GM19328 (cell line): ENCODE measurements around the gene MFAP4.

Experiments
- ATAC-seq: cut with Tn5 transposase; IDR thresholded peaks from one replicate; pipeline ENCODE4 v1.9.1; 2021; ENCODE audit warnings: mild to moderate bottlenecking, moderate library complexity; ENCODE audit not compliant: unreplicated experiment

MFAP4 gene

GRCh38 chr17:19387921-19388521 lies 1.0 kb upstream of the MFAP4 start:
- ATAC-seq = no peak

- ATAC-seq = no peak
Measured at GRCh38 chr17:19386051-19386929, 700 bp downstream of the MFAP4 start.

- ATAC-seq = no peak
Measured at GRCh38 chr17:19385521-19385983, 1.4 kb downstream of the MFAP4 start.

GRCh38 chr17:19384723-19385391 lies 2.1 kb downstream of the MFAP4 start:
- ATAC-seq = no peak

- ATAC-seq = no peak
Measured at GRCh38 chr17:19383681-19384470, 3.1 kb downstream of the MFAP4 start.

GRCh38 chr17:19382531-19383444 lies 4.2 kb downstream of the MFAP4 start:
- ATAC-seq = no peak

GRCh38 chr17:19381741-19382444 lies 5.1 kb downstream of the MFAP4 start:
- ATAC-seq = no peak

GRCh38 chr17:19381361-19381740 lies 5.6 kb downstream of the MFAP4 start:
- ATAC-seq = no peak

- ATAC-seq = no peak
Measured at GRCh38 chr17:19380481-19381301, 6.3 kb downstream of the MFAP4 start.

- ATAC-seq = no peak
Measured at GRCh38 chr17:19379361-19380065, 7.5 kb downstream of the MFAP4 start.

- peak; percentile 13 for ATAC-seq
Measured at GRCh38 chr17:19378416-19379360, 8.3 kb downstream of the MFAP4 start, which contains the start of gene MAPK7. TSS of gene MAPK7 (plus strand) at chr17:19378498. CDS start at chr17:19378901, 403 bp downstream.

GRCh38 chr17:19377602-19378415 lies 9.2 kb downstream of the MFAP4 start:
- peak; percentile 92 for ATAC-seq

GRCh38 chr17:19376811-19377210 lies 10.2 kb downstream of the MFAP4 start:
- ATAC-seq = no peak

- no peak for ATAC-seq
Measured at GRCh38 chr17:19375732-19376131, 11.3 kb downstream of the MFAP4 start.

- ATAC-seq = no peak
Measured at GRCh38 chr17:19374136-19374535, 12.9 kb downstream of the MFAP4 start.
